GM18505 (cell line): ENCODE results near the gene GAS6.
"Not testable (repeated sequence)": the region's sequence is repeated elsewhere in the genome, so short reads cannot be mapped to it uniquely, and the experiment has no call there.

Experiments
- ATAC-seq: cut with Tn5 transposase; IDR thresholded peaks from one replicate; pipeline ENCODE4 v1.9.1; 2021; ENCODE audit not compliant: unreplicated experiment
- POLR2A ChIP-seq: IDR thresholded peaks from 4 replicates; pipeline ENCODE4 v1.6.1; 2011; ENCODE audit warnings: borderline replicate concordance; ENCODE audit not compliant: insufficient read depth, insufficient read length; ENCODE audit errors: extremely low read depth

GAS6 gene

DNA sequence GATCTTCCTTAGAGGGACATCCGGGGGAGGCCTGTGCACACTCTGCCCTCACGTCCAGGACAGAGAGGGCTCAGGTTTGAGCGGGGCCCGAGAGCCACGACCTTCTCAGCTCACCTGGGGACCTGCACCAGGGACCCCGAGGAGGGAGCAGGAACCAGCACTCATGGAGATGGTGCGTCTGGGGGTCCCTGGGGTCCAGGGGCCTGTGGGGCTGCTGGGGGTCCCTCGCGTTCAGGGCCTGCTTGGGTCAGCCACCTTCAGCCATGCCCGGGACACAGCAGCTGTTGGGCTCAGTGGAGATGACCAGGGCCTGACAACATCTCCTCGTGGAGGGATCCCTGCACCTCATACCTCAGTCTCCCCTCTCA lies 57.8 kb downstream of the GAS6 start:
- no peak for TF ChIP-seq POLR2A
- ATAC-seq, result no peak

DNA sequence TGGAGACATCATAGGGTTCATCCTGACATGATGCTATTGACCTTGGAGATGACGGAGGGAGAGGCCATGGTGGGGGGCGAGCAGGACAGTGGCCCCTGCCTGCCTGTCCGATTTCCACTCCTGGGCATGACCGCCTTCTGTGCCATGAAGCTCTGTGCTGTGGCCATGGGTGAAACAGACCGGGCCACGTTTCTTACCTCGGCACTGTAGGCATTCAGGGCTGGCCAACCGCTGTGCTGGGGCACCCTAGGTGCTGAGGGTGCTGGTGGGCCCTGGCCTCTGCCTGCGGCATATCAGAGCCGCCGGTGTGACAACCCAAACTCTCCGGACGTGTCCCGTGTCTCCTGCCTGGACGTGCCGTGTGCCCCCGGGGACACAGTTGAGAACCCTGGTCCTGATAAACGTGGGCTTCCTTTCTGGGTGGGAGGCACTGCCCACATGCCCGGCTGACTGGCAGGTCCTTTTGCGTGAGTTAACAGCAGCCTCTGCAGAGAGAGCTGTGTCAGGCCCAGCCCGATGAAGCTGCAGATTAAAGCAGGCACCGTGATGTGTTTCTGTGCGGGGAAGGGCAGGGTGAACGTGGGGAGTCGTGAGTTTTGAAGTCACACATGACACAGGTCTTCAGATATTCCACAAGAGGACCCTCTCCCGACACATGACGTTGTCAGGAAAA lies 58.3 kb downstream of the GAS6 start:
- TF ChIP-seq POLR2A, result no peak
- ATAC-seq, result no peak

DNA sequence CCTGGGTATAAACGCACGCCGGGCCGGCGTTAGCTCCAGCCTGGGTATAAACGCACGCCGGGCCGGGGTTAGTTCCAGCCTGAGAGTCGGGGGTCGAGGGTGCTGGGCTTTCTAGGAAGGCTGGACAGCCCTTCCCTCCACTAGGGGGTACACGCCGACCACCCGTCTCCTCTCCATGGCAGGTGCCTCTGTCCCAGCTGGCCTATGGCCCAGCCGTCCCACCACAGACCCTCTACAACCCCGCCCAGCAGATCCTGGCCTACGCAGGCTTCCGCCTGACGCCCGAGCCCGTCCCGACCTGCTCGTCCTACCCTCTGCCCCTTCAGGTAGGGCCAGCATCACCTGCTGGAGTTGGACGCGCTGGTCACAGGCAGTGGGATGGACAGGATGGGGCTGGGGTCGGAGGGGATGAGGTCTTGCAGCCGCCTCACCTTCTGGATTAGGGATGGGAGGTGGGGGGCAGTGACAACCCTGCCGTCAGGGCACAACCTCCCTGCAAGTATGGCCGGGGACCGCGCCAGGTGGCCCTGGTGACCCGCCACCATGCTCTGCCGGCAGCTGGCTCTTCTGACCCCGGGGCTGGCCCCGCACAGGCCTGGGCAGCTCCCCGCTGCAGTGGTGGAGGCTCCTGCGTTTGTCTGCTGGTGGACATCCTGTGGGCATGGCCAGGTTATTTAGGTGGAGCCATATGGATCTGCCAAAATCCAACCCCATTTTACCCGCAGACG lies 59.0 kb downstream of the GAS6 start:
- ATAC-seq, result no peak
- TF ChIP-seq POLR2A, result no peak

DNA sequence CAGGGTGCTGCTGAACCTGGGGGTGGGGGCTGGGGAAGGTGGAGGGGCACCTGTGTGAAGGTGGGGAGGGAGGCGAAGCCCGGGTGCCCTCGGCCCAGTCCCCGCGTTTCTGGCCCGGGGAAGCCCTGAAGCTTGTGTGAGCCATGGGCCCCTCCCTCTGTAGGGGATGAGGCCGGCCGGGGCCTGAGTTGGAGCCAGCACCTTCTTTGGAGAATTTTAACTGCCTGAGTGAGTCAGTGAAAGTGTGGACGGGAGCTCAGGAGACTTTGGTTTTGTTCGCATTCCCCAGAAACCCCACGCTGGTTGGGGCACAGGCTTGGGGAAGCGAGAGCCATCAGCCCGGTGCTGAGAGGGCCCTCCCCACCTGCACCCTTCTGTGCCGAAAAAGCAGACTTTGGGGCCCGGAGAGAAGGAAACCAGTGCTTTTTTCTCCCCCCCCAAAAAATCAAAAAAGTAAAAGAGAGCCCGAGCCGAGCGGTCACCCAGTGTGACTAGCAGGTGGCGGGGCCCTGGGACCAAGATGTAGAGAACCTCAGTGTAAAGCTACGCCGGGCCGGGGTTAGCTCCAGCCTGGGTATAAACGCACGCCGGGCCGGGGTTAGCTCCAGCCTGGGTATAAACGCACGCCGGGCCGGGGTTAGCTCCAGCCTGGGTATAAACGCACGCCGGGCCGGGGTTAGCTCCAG lies 59.7 kb downstream of the GAS6 start:
- no peak for TF ChIP-seq POLR2A
- ATAC-seq, result no peak

DNA sequence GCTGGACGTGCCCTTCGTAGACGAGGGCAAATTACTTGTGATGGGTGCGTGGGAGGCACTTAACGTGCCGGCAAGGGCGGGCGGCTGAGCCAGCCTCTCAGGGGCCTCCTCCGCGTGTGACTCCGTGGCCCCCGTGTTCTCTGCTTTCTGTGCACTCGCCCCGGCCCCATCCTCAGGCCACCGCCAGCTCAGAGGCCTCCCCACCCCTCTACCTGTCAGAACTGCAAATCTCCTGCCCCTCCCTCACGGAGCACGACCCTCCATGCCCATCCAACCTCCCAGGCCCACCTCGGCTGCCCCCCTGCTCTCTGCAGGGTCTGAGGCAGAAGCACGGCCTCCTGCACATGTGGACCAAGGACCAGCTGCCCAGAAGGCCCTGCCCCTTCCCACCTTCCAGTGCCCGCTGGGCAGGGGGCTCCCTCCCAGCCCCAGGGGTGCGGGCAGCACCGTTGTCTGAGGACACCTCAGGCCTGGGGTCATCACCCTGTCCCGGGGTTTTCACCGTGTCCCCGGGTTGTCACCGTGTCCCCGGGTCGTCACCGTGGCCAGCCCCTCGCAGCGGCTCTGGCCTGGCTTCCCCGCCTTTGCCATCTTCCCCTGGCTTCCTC lies 60.4 kb downstream of the GAS6 start:
- TF ChIP-seq POLR2A, result no peak
- no peak for ATAC-seq

DNA sequence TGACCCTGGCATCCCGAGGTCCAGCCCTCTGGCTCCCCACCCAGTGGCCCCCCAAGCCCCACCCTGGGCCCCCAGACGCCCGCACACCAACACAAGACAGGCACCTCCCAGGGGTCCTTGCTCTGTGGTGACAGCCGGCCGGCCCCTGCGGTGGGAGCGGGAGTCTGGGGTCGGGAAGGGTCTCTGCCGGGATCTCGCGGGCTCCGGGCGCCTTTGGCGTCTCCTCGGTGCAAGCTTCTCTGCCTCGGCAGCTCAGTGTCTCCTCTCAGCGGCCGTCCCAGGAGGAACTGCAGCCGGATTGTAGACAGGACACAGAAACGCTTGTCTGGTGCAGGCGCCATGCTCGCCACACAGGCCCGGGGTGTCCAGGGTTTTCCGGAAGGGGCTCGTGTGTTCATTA lies 61.1 kb downstream of the GAS6 start:
- no peak for ATAC-seq
- no peak for TF ChIP-seq POLR2A

DNA sequence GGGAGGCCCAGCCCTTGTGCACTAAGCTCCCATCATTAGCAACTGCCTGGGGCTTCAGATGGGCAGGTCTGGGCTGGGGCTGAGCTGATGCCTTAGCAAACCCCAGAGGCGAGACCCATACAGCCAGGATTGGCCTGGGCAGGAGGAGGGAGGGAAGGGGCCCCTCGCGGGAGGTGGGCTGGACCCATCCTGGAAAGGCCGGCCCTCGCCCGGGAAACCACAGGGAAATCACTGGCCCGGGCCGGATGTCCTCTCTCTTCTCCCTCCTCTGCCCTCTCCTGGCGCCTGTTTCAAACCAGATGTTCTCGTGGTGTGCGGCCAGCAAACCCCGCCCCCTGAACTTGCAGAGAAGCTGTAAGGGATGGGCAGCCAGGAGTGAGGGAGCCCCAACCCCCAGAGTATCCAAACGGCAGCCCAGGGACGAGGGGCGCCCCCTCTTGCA lies 61.8 kb downstream of the GAS6 start:
- no peak for TF ChIP-seq POLR2A
- no peak for ATAC-seq

DNA sequence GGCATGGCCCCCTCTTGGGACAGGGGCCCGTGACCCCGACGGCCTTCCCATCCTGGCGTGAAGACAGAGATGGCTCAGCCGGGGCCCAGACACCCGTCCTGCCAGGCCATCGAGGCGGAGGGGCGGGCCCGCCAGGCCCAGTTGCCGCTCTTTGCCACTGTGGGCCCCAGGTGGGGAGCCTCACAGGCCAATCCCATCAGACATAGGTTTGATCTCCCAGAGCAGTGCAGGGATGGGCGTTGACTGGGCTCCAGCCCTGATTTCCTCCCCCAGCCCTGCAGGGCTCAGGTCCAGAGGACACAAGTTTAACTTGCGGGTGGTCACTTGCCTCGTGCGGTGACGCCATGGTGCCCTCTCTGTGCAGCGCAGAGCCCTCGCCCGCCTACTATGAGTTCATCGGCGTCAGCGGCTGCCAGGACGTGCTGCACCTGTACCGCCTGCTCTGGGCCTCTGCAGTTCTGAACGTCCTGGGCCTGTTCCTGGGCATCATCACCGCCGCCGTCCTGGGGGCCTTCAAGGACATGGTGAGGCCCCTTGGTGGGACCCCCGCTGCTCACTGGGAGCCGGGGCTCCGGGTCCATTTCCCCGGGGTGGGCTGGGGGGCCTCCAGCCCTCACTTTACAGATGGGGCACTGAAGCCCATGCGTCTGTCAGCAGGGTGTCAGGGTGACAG lies 62.5 kb downstream of the GAS6 start:
- no peak for TF ChIP-seq POLR2A
- ATAC-seq, result no peak

DNA sequence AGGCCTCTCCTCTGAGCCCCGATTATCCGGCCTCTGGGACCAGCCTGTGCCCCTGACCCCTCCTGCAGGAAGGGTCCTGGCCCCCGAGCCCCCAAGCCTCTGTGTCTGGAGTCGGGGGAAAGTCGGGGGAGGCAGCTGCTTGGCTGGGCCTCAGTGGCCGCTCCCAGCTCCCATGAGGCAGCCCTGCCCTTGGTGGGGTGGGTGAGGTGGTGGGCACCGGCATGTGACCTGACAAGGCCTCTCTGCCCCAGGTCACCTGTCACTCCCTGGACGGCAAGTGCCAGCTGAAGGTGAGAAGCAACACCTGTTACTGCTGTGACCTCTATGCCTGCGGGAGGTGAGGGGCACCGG lies 63.3 kb downstream of the GAS6 start:
- ATAC-seq, result no peak
- TF ChIP-seq POLR2A, result no peak

DNA sequence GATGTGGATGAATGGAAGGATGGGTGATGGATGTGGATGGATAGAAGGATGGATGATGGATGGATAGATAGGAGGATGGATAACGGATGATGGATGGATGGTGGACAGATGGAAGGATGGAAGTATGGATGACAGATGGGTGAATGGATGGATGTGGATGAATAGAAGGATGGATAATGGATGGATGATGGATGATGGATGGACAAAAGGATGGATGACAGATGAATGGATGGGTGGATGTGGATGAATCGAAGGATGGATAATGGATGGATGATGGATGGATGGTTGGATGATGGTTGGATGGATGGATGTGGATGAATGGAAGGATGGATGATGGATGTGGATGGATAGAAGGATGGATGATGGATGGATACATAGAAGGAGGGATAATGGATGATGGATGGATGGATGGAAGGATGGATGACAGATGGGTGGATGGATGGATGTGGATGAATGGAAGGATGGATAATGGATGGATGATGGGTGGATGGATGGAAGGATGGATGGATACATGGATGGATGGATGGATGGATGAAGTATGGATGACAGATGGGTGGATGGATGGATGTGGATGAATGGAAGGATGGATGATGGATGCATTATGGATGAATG lies 65.6 kb downstream of the GAS6 start:
- no peak for TF ChIP-seq POLR2A
- ATAC-seq, result no peak

DNA sequence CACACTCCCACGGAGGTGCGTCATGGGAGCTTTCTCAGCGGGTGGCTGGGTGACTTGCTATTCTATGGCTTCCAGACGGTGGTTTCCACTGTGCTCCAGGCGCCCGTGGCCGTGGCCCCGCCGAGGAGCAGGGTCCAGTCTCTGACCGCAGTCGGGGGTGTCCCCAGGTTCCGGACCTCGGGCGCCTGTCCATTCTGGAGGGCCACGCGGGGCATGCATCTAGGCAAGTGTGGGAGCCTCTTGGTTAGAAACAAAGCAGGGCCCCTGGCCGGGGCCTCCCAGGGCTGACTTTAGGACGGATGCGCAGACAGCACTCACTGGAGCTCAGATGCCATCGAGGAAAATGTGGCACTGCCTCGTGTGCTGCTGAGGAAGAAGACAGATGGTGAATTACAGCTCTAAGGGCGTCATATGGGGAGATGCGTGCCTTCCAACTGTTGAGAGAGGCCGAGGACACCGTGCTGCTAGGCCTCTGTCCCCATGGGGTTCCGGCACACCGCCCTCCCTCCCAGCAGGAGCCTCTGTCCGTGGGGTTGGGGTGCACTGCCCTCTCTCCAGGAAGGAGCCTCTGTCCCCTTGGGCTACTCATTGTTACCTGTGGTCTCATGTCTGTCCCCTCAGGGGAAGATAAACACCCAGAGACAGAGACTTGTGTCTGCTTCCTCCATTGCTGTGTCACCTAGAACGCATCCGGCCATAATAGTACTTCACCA lies 66.8 kb downstream of the GAS6 start:
- no peak for TF ChIP-seq POLR2A

DNA sequence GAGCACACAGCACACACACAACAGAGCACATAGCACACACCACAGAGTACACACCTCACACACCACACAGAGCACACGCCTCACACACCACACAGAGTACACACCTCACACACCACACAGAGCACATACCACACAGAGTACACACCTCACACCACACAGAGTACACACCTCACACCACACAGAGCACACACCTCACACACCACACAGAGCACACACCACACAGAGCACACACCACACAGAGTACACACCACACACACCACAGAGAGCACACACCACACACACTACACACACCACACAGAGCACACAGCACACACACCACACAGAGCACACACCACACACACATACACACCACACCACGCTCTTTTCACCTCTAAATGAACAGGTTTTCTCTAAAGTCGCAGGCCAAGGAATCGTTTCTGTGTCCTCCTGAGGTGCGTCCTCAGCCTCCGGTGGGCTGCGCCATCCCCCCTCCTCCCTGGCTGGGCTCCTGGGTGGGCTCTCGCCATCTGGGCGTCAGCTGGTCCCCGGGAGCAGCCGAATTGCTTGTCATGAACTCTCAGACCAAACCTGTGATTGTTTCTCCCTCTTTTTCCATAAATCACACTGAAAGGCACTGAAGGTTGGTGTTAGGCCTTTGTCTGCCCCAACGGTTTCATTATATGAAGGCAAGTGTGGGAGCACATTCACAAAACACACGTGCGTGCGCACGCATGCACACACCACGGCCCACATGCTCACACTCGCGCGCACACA lies 67.5 kb downstream of the GAS6 start:
- no peak for TF ChIP-seq POLR2A
- ATAC-seq, result no peak

More for the DNA sequence above, 66.8 kb downstream of the GAS6 start:
- ATAC-seq, result no peak

DNA sequence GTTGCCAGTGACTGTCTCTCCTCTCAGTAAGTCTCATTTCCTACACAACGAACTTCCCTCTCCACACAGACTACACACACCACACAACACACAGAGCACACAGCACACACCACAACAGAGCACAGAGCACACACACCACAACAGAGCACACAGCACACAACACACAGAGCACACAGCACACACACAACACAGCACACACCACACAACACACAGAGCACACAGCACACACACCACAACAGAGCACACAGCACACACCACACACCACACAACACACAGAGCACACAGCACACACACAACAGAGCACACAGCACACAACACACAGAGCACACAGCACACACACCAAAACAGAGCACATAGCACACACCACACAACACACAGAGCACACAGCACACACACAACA lies 68.5 kb downstream of the GAS6 start:
- not testable (repeated sequence) for ATAC-seq
